ENCODE data around the gene S1PR3.

GRCh38 chr9:88945636-88946333 is 45.5 kb upstream of the S1PR3 start:
- TF ChIP-seq CTCF (IDR thresholded peaks at IDR 0.05 in 2 of 3, conservative IDR thresholded peaks at IDR 0.05 in 1 of 3; ENCODE audit: insufficient read depth in 2 of 3, low read depth in 1 of 3, low read length in 3 of 3) (no peak), RCOR1 (IDR thresholded peaks at IDR 0.05; ENCODE audit: borderline replicate concordance in 1 of 2, low read depth in 2 of 2, low read length in 2 of 2) (no peak), JUNB (CRISPR knock-in tag; conservative IDR thresholded peaks at IDR 0.05) (no peak), ZNF318 (IDR thresholded peaks at IDR 0.05; ENCODE audit: borderline replicate concordance in 1 of 2, low read depth in 1 of 2) (no peak), CHAMP1 (IDR thresholded peaks at IDR 0.05) (no peak), CUX1 (CRISPR knock-in tag; IDR thresholded peaks at IDR 0.05) (no peak), POLR2H (tag; IDR thresholded peaks at IDR 0.05; ENCODE audit: low read depth) (no peak), POLR2A (conservative IDR thresholded peaks at IDR 0.05) (no peak), MXI1 (IDR thresholded peaks at IDR 0.05; ENCODE audit: low read depth, low read length) (no peak), TCF7L2 (IDR thresholded peaks at IDR 0.05; ENCODE audit: low read depth, low read length) (no peak)
